H1 (cell line): Measurements from ENCODE around the gene GPSM1. TPM values are rescaled to one million over a fixed set of nuclear protein-coding genes. Genes with fewer than 3 reads are reported as not detected.

Experiments used
- CTCF ChIA-PET: fragments of 300-600 bp; sonication (Branson Sonifier 250); formaldehyde crosslinking; loops from one replicate; lab custom pipeline; 2021; ENCODE audit not compliant: partially characterized antibody; lab: Charles Lee
- POLR2A ChIA-PET: fragments of 300-600 bp; sonication (Branson Sonifier 250); formaldehyde crosslinking; loops from one replicate; lab custom pipeline; 2021; ENCODE audit warnings: inconsistent platforms; ENCODE audit not compliant: partially characterized antibody; lab: Charles Lee
- DNase-seq, 2 experiments: peaks; one replicate each; pipeline versions ENCODE4 v3.0.0 to v3.0.0-alpha.2; 2010 to 2022; ENCODE audit warnings: low spot score in 2 of 2, low read depth in 1 of 2, mixed read lengths in 1 of 2
- FAIRE-seq: peaks from 2 replicates; lab custom pipeline; 2011; peaks lifted over from hg19 to GRCh38; lab: Jason Lieb, UNC
- H2AFZ ChIP-seq: 2 replicates; pipeline ENCODE4 v1.8.1; 2012; ENCODE audit warnings: low read length, inconsistent platforms
- H2AK5ac ChIP-seq: 2 replicates; pipeline ENCODE4 v1.6.1; 2013; ENCODE audit warnings: low read depth, low read length
- H2BK120ac ChIP-seq: replicated peaks from 2 replicates; pipeline ENCODE3; 2013; ENCODE audit warnings: low read depth, low read length, inconsistent platforms
- H2BK12ac ChIP-seq: 2 replicates; pipeline ENCODE4 v1.6.1; 2013; ENCODE audit warnings: low read depth, low read length
- H2BK15ac ChIP-seq: 2 replicates; pipeline ENCODE4 v1.6.1; 2013; ENCODE audit warnings: low read length
- H2BK20ac ChIP-seq: 2 replicates; pipeline ENCODE4 v1.6.1; 2013; ENCODE audit warnings: low read length
- H2BK5ac ChIP-seq: 2 replicates; pipeline ENCODE4 v1.6.1; 2013; ENCODE audit warnings: low read depth, low read length
- H3K14ac ChIP-seq: 2 replicates; pipeline ENCODE4 v1.6.1; 2013; ENCODE audit warnings: inconsistent platforms; ENCODE audit not compliant: insufficient read length
- H3K18ac ChIP-seq: 2 replicates; pipeline ENCODE4 v1.6.1; 2013; ENCODE audit warnings: low read length; ENCODE audit errors: extremely low read depth
- H3K23ac ChIP-seq: 2 replicates; pipeline ENCODE4 v1.6.1; 2013; ENCODE audit warnings: inconsistent platforms; ENCODE audit not compliant: insufficient read length
- H3K23me2 ChIP-seq: 2 replicates; pipeline ENCODE4 v1.6.1; 2013; ENCODE audit warnings: low read depth, low read length
- H3K27ac ChIP-seq: 2 replicates; pipeline ENCODE4 v1.6.1; 2011; ENCODE audit warnings: low read depth, low read length, inconsistent platforms
- H3K27me3 ChIP-seq, 4 experiments: replicated peaks in 1 of 4; 1 replicate in 1 of 4; 2 replicates in 3 of 4; pipeline versions ENCODE4 v1.6.1 to v1.8.1; 2011 to 2013; ENCODE audit warnings: low read length in 3 of 4, mild to moderate bottlenecking in 3 of 4, inconsistent platforms in 2 of 4, mixed read lengths in 2 of 4, moderate library complexity in 1 of 4; ENCODE audit not compliant: control insufficient read depth in 3 of 4, insufficient read depth in 3 of 4; ENCODE audit errors: extremely low read depth in 1 of 4
- H3K36me3 ChIP-seq, 4 experiments: 2 replicates each; pipeline versions ENCODE4 v1.6.1 to v1.8.1; 2011 to 2013; ENCODE audit warnings: mild to moderate bottlenecking in 4 of 4, low read length in 3 of 4, moderate library complexity in 2 of 4, control low read depth in 1 of 4, inconsistent platforms in 1 of 4; ENCODE audit not compliant: insufficient read depth in 4 of 4, control insufficient read depth in 2 of 4
- H3K4ac ChIP-seq: replicated peaks from 2 replicates; pipeline ENCODE3; 2013; ENCODE audit warnings: low read length, low read depth, mixed read lengths, inconsistent platforms; ENCODE audit not compliant: insufficient read length
- H3K4me1 ChIP-seq, 4 experiments: replicated peaks in 1 of 4; 1 replicate in 1 of 4; 2 replicates in 3 of 4; pipeline versions ENCODE4 v1.6.1 to v1.8.1; 2011 to 2013; ENCODE audit warnings: low read length in 3 of 4, inconsistent platforms in 2 of 4, mixed read lengths in 1 of 4; ENCODE audit not compliant: insufficient read depth in 4 of 4, control insufficient read depth in 3 of 4
- H3K4me2 ChIP-seq, 2 experiments: 2 replicates each; pipeline versions ENCODE4 v1.6.1 to v1.8.1; 2011 to 2013; ENCODE audit warnings: low read depth in 2 of 2, low read length in 2 of 2, control low read depth in 1 of 2, inconsistent platforms in 1 of 2, mild to moderate bottlenecking in 1 of 2; ENCODE audit not compliant: insufficient read depth in 1 of 2
- H3K4me3 ChIP-seq, 4 experiments: fragments of 200-600, 300-600 bp in 1 of 4; sonication (generic), shearing (Covaris generic), sonication (Bioruptor Twin) in 1 of 4; 2 replicates each; pipeline versions ENCODE4 v1.5.1 to v1.8.1; 2011 to 2016; ENCODE audit warnings: low read length in 4 of 4, low read depth in 3 of 4, control low read depth in 2 of 4, inconsistent platforms in 2 of 4, mild to moderate bottlenecking in 2 of 4, mixed read lengths in 1 of 4, moderate library complexity in 1 of 4; ENCODE audit not compliant: insufficient read depth in 2 of 4; ENCODE audit errors: extremely low read depth in 1 of 4
- H3K56ac ChIP-seq: replicated peaks from 2 replicates; pipeline ENCODE3; 2013; ENCODE audit warnings: low read depth, mild to moderate bottlenecking, mixed read lengths, low read length, inconsistent platforms; ENCODE audit not compliant: insufficient read length
- H3K79me1 ChIP-seq: 2 replicates; pipeline ENCODE4 v1.6.1; 2013; ENCODE audit warnings: low read depth, low read length, control low read depth
- H3K79me2 ChIP-seq, 2 experiments: 2 replicates each; pipeline versions ENCODE4 v1.6.1 to v1.8.1; 2012 to 2013; ENCODE audit warnings: low read length in 2 of 2, mild to moderate bottlenecking in 2 of 2, inconsistent platforms in 1 of 2; ENCODE audit not compliant: insufficient read depth in 2 of 2, control insufficient read depth in 1 of 2
- H3K9ac ChIP-seq, 4 experiments: replicated peaks in 1 of 4; 1 replicate in 1 of 4; 2 replicates in 3 of 4; pipeline versions ENCODE4 v1.6.1 to v1.8.1; 2011 to 2013; ENCODE audit warnings: low read depth in 3 of 4, low read length in 3 of 4, control low read depth in 2 of 4, mild to moderate bottlenecking in 2 of 4, moderate library complexity in 2 of 4, inconsistent platforms in 1 of 4; ENCODE audit errors: extremely low read depth in 1 of 4
- H3K9me3 ChIP-seq, 2 experiments: 2 replicates each; pipeline versions ENCODE4 v1.6.1 to v1.8.1; 2012 to 2013; ENCODE audit warnings: mild to moderate bottlenecking in 2 of 2, moderate library complexity in 2 of 2, control low read depth in 1 of 2, inconsistent platforms in 1 of 2, low read depth in 1 of 2, low read length in 1 of 2, mixed read lengths in 1 of 2; ENCODE audit not compliant: insufficient read depth in 2 of 2
- H4K20me1 ChIP-seq, 2 experiments: replicated peaks in 1 of 2; 2 replicates each; pipeline versions ENCODE3 to v1.8.1; 2011 to 2013; ENCODE audit warnings: inconsistent platforms in 2 of 2, low read length in 2 of 2, mild to moderate bottlenecking in 1 of 2; ENCODE audit not compliant: insufficient read depth in 2 of 2, control insufficient read depth in 1 of 2
- H4K5ac ChIP-seq: 2 replicates; pipeline ENCODE4 v1.6.1; 2013; ENCODE audit warnings: low read length, low read depth, mixed read lengths, inconsistent platforms; ENCODE audit not compliant: insufficient read length
- H4K8ac ChIP-seq: 2 replicates; pipeline ENCODE4 v1.8.0; 2013; ENCODE audit warnings: mild to moderate bottlenecking, moderate library complexity, low read length, inconsistent platforms; ENCODE audit not compliant: insufficient read depth; ENCODE audit errors: extremely low read depth
- H4K91ac ChIP-seq: replicated peaks from 2 replicates; pipeline ENCODE3; 2013; ENCODE audit warnings: low read length, mixed read lengths, inconsistent platforms; ENCODE audit not compliant: insufficient read length
- BRCA1 ChIP-seq: IDR thresholded peaks from 2 replicates; pipeline ENCODE4 v1.6.1; 2012; ENCODE audit warnings: low read depth, low read length, improper control_type of control experiment
- CEBPB ChIP-seq: IDR thresholded peaks from 2 replicates; pipeline ENCODE4 v1.6.1; 2012; ENCODE audit warnings: low read depth, low read length
- EGR1 ChIP-seq: IDR thresholded peaks from 2 replicates; pipeline ENCODE4 v1.6.1; 2011; ENCODE audit warnings: low read depth, low read length, borderline replicate concordance
- EP300 ChIP-seq, 2 experiments: IDR thresholded peaks; 1 replicate in 1 of 2; 2 replicates in 1 of 2; pipeline ENCODE4 v1.6.1; 2011 to 2012; ENCODE audit warnings: low read depth in 2 of 2, low read length in 2 of 2, mild to moderate bottlenecking in 2 of 2, borderline replicate concordance in 1 of 2, inconsistent platforms in 1 of 2, moderate library complexity in 1 of 2
- HDAC2 ChIP-seq, 2 experiments: fragments of 300-600 bp in 1 of 2; sonication (generic) in 1 of 2; IDR thresholded peaks; 2 replicates each; pipeline ENCODE4 v1.6.1; 2011 to 2012; ENCODE audit warnings: low read depth in 2 of 2, low read length in 2 of 2, mild to moderate bottlenecking in 2 of 2, moderate library complexity in 2 of 2, borderline replicate concordance in 1 of 2, inconsistent platforms in 1 of 2
- JUND ChIP-seq: IDR thresholded peaks from 2 replicates; pipeline ENCODE4 v1.6.1; 2011; ENCODE audit warnings: mild to moderate bottlenecking, improper control_type of control experiment, low read length
- KDM4A ChIP-seq: IDR thresholded peaks from one replicate; pipeline ENCODE4 v1.7.1; 2012; ENCODE audit warnings: low read depth, mild to moderate bottlenecking, moderate library complexity, low read length, inconsistent platforms; ENCODE audit not compliant: severe bottlenecking
- POLR2AphosphoS5 ChIP-seq: IDR thresholded peaks from 2 replicates; pipeline ENCODE4 v1.6.1; 2011; ENCODE audit warnings: low read depth, low read length
- RBBP5 ChIP-seq: IDR thresholded peaks from 2 replicates; pipeline ENCODE4 v1.7.1; 2012; ENCODE audit warnings: low read depth, mild to moderate bottlenecking, inconsistent platforms, low read length, moderate library complexity, borderline replicate concordance
- SIX5 ChIP-seq: IDR thresholded peaks from 2 replicates; pipeline ENCODE4 v1.6.1; 2011; ENCODE audit warnings: mild to moderate bottlenecking, low read depth, low read length
- YY1 ChIP-seq: IDR thresholded peaks from 2 replicates; pipeline ENCODE4 v1.6.1; 2011; ENCODE audit warnings: low read depth, mild to moderate bottlenecking, low read length
- WGBS, 2 experiments: shearing (Covaris generic) in 1 of 2; methylation state at CpG; one replicate each; pipeline versions ENCODE4 v1.1.6 to v1.1.7; 2013 to 2015; ENCODE audit warnings: low lambda C conversion rate in 2 of 2, mixed read lengths in 2 of 2, inconsistent platforms in 1 of 2, low coverage in 1 of 2, missing lambda C conversion rate in 1 of 2; ENCODE audit not compliant: insufficient replicate concordance in 2 of 2, insufficient coverage in 1 of 2, insufficient read length in 1 of 2; ENCODE audit errors: extremely low coverage in 1 of 2, missing lambda C conversion rate in 1 of 2; 5-methylcytosine and 5-hydroxymethylcytosine counted together
- polyA plus RNA-seq, 7 experiments: library from polyadenylated mRNA; depleted of rRNA in 3 of 7; stranded (reverse) in 5 of 7; unstranded in 2 of 7; fragments of >200 nt in 5 of 7; fragments of 200-250 nt in 2 of 7; gene quantifications; 1 replicate in 5 of 7; 2 replicates in 1 of 7; 4 replicates in 1 of 7; pipeline versions ENCODE4 v1.2.1 to v1.2.3, GENCODE V29; 2011 to 2013; ENCODE audit warnings: missing spikeins in 2 of 7, mixed read lengths in 2 of 7
- total RNA-seq: library from RNA; stranded (reverse); fragmentation: NEBNext Ultra II Directional; extraction: Animal tissue kit (Norgen Biotek cat#: 25700); gene quantifications from 2 replicates; pipeline ENCODE4 v1.2.1, GENCODE V29; 2021
- TF ChIP-seq, protein P1 (sequence below): IDR thresholded peaks from 2 replicates; pipeline ENCODE4 v1.6.1; 2011; ENCODE audit warnings: low read depth, mild to moderate bottlenecking, low read length; ENCODE audit not compliant: insufficient read depth

Gene GPSM1
- total and polyA plus RNA-seq, 2 of the 8 experiments (the other 6 are each of a cell fraction or from before 2014, with no cell fraction given), result 12.8 to 18.0 TPM

DNA sequence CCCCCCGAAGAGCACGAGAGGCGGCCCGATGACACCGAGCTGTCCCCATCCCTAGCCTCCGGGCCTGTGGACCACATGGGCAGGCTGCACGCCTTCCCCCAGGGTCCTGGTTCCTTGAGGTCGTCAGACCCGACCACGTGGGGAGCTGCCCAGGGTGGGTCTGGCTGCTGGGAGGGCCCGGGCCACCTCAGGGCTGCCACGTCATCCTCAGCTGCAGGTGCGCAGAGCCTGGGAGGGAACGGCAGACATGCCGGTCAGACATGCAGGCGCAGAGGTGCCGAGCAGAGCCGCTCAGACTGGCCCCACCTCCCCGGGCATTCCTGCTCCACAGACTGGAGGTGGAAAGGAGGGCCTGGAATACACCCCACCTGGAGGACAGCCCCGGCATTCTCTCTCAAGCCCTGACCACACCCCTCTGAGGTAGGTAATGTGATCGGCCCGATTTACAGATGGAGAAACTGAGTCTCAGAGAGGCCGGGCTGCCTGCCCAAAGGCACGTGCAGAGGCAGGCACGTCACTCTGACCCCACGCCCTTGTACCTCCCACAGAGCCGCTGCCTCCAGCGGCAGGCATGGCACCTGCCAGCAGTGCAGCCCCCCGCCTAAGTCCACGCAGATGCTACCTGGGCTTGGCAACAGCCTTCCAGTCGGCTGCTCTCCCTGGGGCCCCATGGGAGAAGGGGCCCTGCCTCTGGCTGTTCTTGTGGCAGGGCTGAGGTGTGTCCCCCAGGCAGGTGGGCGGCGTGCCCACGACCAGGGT is 24.1 kb upstream of the GPSM1 start:
- H2BK120ac ChIP-seq, result no peak overlapping the region
- H3K23me2 ChIP-seq, result peaks cover 12% of the 10 kb centered on the region
- no peak overlapping the region for H2AFZ ChIP-seq
- ChIA-PET CTCF (interaction anchor here (1.0 to 2.1 kb wide), 2 partner anchors 10 to 25 kb away, joined by 3 to 6 read pairs; no protein-coding TSS in a partner anchor), POLR2A (no interaction called here)
- peak overlapping the region; percentile 51; the same call in 1 of the 2 replicates for H4K8ac ChIP-seq
- no peak overlapping the region for H3K9ac ChIP-seq
- no peak overlapping the region for H3K4me2 ChIP-seq
- no peak overlapping the region for H3K23ac ChIP-seq
- H3K4me3 ChIP-seq, result no peak overlapping the region
- no peak for DNase-seq
- H2AK5ac ChIP-seq, result no peak overlapping the region
- H3K79me2 ChIP-seq, result no peaks in the 10 kb centered on the region
- H2BK12ac ChIP-seq, result no peak overlapping the region
- H4K20me1 ChIP-seq, result peaks cover 0 to 9% of the 10 kb centered on the region in 2 experiments
- H3K79me1 ChIP-seq, result no peaks in the 10 kb centered on the region; the same call in 1 of the 2 replicates
- H4K5ac ChIP-seq, result no peak overlapping the region
- no peak for FAIRE-seq
- H3K9me3 ChIP-seq, result no peaks in the 10 kb centered on the region
- no peaks in the 10 kb centered on the region for H3K36me3 ChIP-seq
- H3K4me1 ChIP-seq, result no peaks in the 10 kb centered on the region; a peak in 1 of 7 replicates
- no peak overlapping the region for H3K27ac ChIP-seq
- WGBS, 2 experiments, result 92% methylated on average over 33 of the region's 34 CpGs; no CpG with 5 or more reads in 1 of the 2 experiments
- H4K91ac ChIP-seq, result no peak overlapping the region
- H2BK20ac ChIP-seq, result no peak overlapping the region
- no peak overlapping the region for H3K18ac ChIP-seq
- no peak overlapping the region for H2BK5ac ChIP-seq
- H3K4ac ChIP-seq, result no peak overlapping the region
- H3K27me3 ChIP-seq, result no peaks in the 10 kb centered on the region; a peak in 1 of 7 replicates
- H2BK15ac ChIP-seq, result no peak overlapping the region
- no peak overlapping the region for H3K56ac ChIP-seq
- no peak overlapping the region for H3K14ac ChIP-seq
- TF ChIP-seq RBBP5 (no peak), JUND (no peak), POLR2AphosphoS5 (no peak), SIX5 (no peak), KDM4A (no peak), BRCA1 (no peak), HDAC2 (IDR thresholded peaks at IDR 0.05; ENCODE audit: borderline replicate concordance in 1 of 2, low read depth in 2 of 2, low read length in 2 of 2) (no peak), CEBPB (no peak), EGR1 (no peak), EP300 (IDR thresholded peaks at IDR 0.05; ENCODE audit: borderline replicate concordance in 1 of 2, low read depth in 2 of 2, low read length in 2 of 2) (no peak), YY1 (no peak)
- TF ChIP-seq, protein P1, sequence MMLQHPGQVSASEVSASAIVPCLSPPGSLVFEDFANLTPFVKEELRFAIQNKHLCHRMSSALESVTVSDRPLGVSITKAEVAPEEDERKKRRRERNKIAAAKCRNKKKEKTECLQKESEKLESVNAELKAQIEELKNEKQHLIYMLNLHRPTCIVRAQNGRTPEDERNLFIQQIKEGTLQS, result no peak
